K562 (cell line): ENCODE data around the gene PRICKLE2. TPM values are rescaled to one million over a fixed set of nuclear protein-coding genes. Genes with fewer than 3 reads are reported as not detected.

Experiments
- ATAC-seq: fragments of 200-7000 bp; cut with Tn5 transposase; 3 replicates; pipeline ENCODE4 v1.9.1; 2020; ENCODE audit warnings: moderate library complexity
- BruUV-seq: library from RNA; stranded (reverse); fragments of 400-500 nt; replicated peaks from 2 replicates; lab custom pipeline; 2021; lab: Mats Ljungman, UMichigan
- CTCF ChIA-PET: fragments of 300-600 bp; formaldehyde crosslinking; extraction: SDS; loops from one replicate; lab custom pipeline; 2021; ENCODE audit warnings: low intra/inter-chr PET ratio; lab: Yijun Ruan, JAX
- POLR2A ChIA-PET: fragments of 300-600, 350-650 bp; sonication (Branson Sonifier 250); formaldehyde crosslinking; extraction: SDS; loops from one replicate; lab custom pipeline; 2021; ENCODE audit warnings: antibody characterized with exemption, inconsistent platforms; lab: Yijun Ruan, JAX
- DNase-seq, 4 experiments: peaks; one replicate each; pipeline versions ENCODE4 v3.0.0 to v3.0.0-alpha.2; 2011 to 2018; ENCODE audit warnings: low spot score in 3 of 4, mixed read lengths in 3 of 4; ENCODE audit errors: extremely low read depth in 1 of 4
- FAIRE-seq: peaks from 2 replicates; lab custom pipeline; 2011; peaks lifted over from hg19 to GRCh38; lab: Jason Lieb, UNC
- H2AFZ ChIP-seq: 2 replicates; pipeline ENCODE4 v1.6.0; 2011; ENCODE audit warnings: low read depth, low read length, control low read depth, inconsistent platforms
- H3K27ac ChIP-seq: fragments of 200-600 bp; 3 replicates; pipeline ENCODE4 v1.8.0; 2011; ENCODE audit warnings: low read depth, mild to moderate bottlenecking, control low read depth, inconsistent platforms, low read length, moderate library complexity, mixed read lengths; ENCODE audit errors: extremely low read depth
- H3K27me3 ChIP-seq, 2 experiments: fragments of 300-600 bp in 1 of 2; 2 replicates in 1 of 2; 3 replicates in 1 of 2; pipeline versions ENCODE4 v1.6.0 to v1.8.0; 2011; ENCODE audit warnings: inconsistent platforms in 2 of 2, low read length in 2 of 2, mild to moderate bottlenecking in 1 of 2, mixed read lengths in 1 of 2, moderate library complexity in 1 of 2; ENCODE audit not compliant: control insufficient read depth in 2 of 2, insufficient read depth in 2 of 2
- H3K36me3 ChIP-seq: fragments of 300-600 bp; 3 replicates; pipeline ENCODE4 v1.8.0; 2011; ENCODE audit warnings: mild to moderate bottlenecking, low read length, inconsistent platforms; ENCODE audit not compliant: control insufficient read depth, insufficient read depth
- H3K4me1 ChIP-seq, 2 experiments: fragments of 200-600 bp in 1 of 2; replicated peaks in 1 of 2; 2 replicates in 1 of 2; 3 replicates in 1 of 2; pipeline versions ENCODE4 v1.5.1 to v1.8.0; 2011; ENCODE audit warnings: inconsistent platforms in 2 of 2, low read length in 2 of 2, mild to moderate bottlenecking in 1 of 2, mixed read lengths in 1 of 2, moderate library complexity in 1 of 2; ENCODE audit not compliant: control insufficient read depth in 2 of 2, insufficient read depth in 2 of 2
- H3K4me2 ChIP-seq: 2 replicates; pipeline ENCODE4 v1.6.1; 2011; ENCODE audit warnings: low read length, control low read depth, inconsistent platforms, mixed read lengths; ENCODE audit not compliant: insufficient read depth
- H3K4me3 ChIP-seq: fragments of 200-600 bp; sonication (generic), shearing (Covaris generic); 2 replicates; pipeline ENCODE4 v1.5.1; 2016; ENCODE audit warnings: control low read depth, inconsistent platforms
- H3K79me2 ChIP-seq: fragments of 200-600 bp; 3 replicates; pipeline ENCODE4 v1.8.0; 2011; ENCODE audit warnings: low read length, inconsistent platforms; ENCODE audit not compliant: control insufficient read depth, insufficient read depth
- H3K9ac ChIP-seq, 2 experiments: 2 replicates each; pipeline versions ENCODE4 v1.6.0 to v1.6.1; 2011; ENCODE audit warnings: low read depth in 2 of 2, low read length in 2 of 2, control low read depth in 1 of 2, inconsistent platforms in 1 of 2, mild to moderate bottlenecking in 1 of 2, mixed read lengths in 1 of 2; ENCODE audit not compliant: insufficient read depth in 1 of 2
- H3K9me1 ChIP-seq: one replicate; pipeline ENCODE4 v1.6.0; 2011; ENCODE audit warnings: inconsistent platforms, mild to moderate bottlenecking, low read length, moderate library complexity; ENCODE audit not compliant: control insufficient read depth, insufficient read depth
- H3K9me3 ChIP-seq: replicated peaks from 2 replicates; pipeline ENCODE4 v1.5.1; 2011; ENCODE audit warnings: low read depth, low read length, inconsistent platforms; ENCODE audit not compliant: control insufficient read depth, insufficient read depth
- H4K20me1 ChIP-seq: replicated peaks from 2 replicates; pipeline ENCODE4 v1.6.1; 2011; ENCODE audit warnings: low read length, inconsistent platforms, mixed read lengths; ENCODE audit not compliant: control insufficient read depth, insufficient read depth
- ATF6 ChIP-seq: sonication (generic); formaldehyde crosslinking; IDR thresholded peaks from 2 replicates; pipeline ENCODE4 v1.4.0; 2020; ENCODE audit warnings: mild to moderate bottlenecking, missing genetic modification reagents
- C11orf30 ChIP-seq: fragments of 450-650 bp; IDR thresholded peaks from 2 replicates; pipeline ENCODE4 v1.6.1; 2016; ENCODE audit warnings: low read depth, mild to moderate bottlenecking
- FOXA1 ChIP-seq: fragments of 450-650 bp; IDR thresholded peaks from 2 replicates; pipeline ENCODE4 v1.6.1; 2016; ENCODE audit warnings: mild to moderate bottlenecking, borderline replicate concordance
- GABPB1 ChIP-seq: sonication (generic); formaldehyde crosslinking; IDR thresholded peaks from 2 replicates; pipeline ENCODE4 v1.8.0; 2022; ENCODE audit warnings: mild to moderate bottlenecking, missing genetic modification reagents
- HDAC3 ChIP-seq: fragments of 450-650 bp; IDR thresholded peaks from 2 replicates; pipeline ENCODE4 v1.6.1; 2018; ENCODE audit warnings: borderline replicate concordance, mild to moderate bottlenecking, moderate library complexity; ENCODE audit not compliant: partially characterized antibody
- MAZ ChIP-seq, 2 experiments: fragments of 450-650 bp in 1 of 2; sonication (generic) in 1 of 2; formaldehyde crosslinking; IDR thresholded peaks in 1 of 2; conservative IDR thresholded peaks in 1 of 2; 2 replicates each; pipeline versions ENCODE4 v1.4.0 to v1.5.0; 2020; ENCODE audit warnings: mild to moderate bottlenecking in 1 of 2, missing genetic modification reagents in 1 of 2
- MEF2A ChIP-seq: IDR thresholded peaks from 2 replicates; pipeline ENCODE4 v1.6.1; 2011; ENCODE audit warnings: low read depth, mild to moderate bottlenecking, low read length, moderate library complexity; ENCODE audit not compliant: control insufficient read depth
- NR2C1 ChIP-seq, 2 experiments: fragments of 450-650 bp; IDR thresholded peaks; 2 replicates each; pipeline ENCODE4 v1.6.1; 2017; ENCODE audit warnings: mild to moderate bottlenecking in 2 of 2, antibody characterized with exemption in 1 of 2, inconsistent platforms in 1 of 2, missing compliant biosample characterization in 1 of 2, missing genetic modification characterization in 1 of 2
- PATZ1 ChIP-seq: fragments of 250-450 bp; sonication (Bioruptor Pico); IDR thresholded peaks from 2 replicates; pipeline ENCODE4 v1.5.0; 2020; ENCODE audit warnings: mild to moderate bottlenecking, borderline replicate concordance
- SAP30 ChIP-seq: fragments of 200-600 bp; sonication (generic); IDR thresholded peaks from 2 replicates; pipeline ENCODE4 v1.6.1; 2012; ENCODE audit warnings: borderline replicate concordance, low read depth, mild to moderate bottlenecking, moderate library complexity, low read length, control low read depth, inconsistent platforms; ENCODE audit not compliant: insufficient read depth, poor library complexity, severe bottlenecking
- ZC3H11A ChIP-seq: IDR thresholded peaks from 2 replicates; pipeline ENCODE4 v1.6.1; 2012; ENCODE audit warnings: low read depth, low read length, improper control_type of control experiment
- WGBS: fragments of 100-300 bp; shearing (Covaris generic); methylation state at CpG from one replicate; pipeline ENCODE4 v1.1.6; 2016; ENCODE audit warnings: low coverage, mixed read lengths; ENCODE audit not compliant: insufficient coverage; ENCODE audit errors: missing lambda C conversion rate; 5-methylcytosine and 5-hydroxymethylcytosine counted together
- in situ Hi-C: fragments of 300-500 bp; cut with MboI; formaldehyde crosslinking; loops from 4 replicates; pipeline ENCODE4 v1.15.0; 2018; ENCODE audit warnings: inconsistent platforms, mixed read lengths
- intact Hi-C: fragments of 100-400 bp; cut with micrococcal nuclease; formaldehyde crosslinking; loops from 2 replicates; pipeline ENCODE4 v1.14.2; 2022
- polyA plus RNA-seq, 8 experiments: library from polyadenylated mRNA; depleted of rRNA in 4 of 8; stranded (reverse) in 5 of 8; unstranded in 3 of 8; fragments of >200 nt; fragmentation: Nextera tagmentation in 2 of 8; fragmentation: Illumina TruSeq in 1 of 8; extraction: Ambion mirVana in 2 of 8; extraction: Trizol in 1 of 8; gene quantifications; 2 replicates each; pipeline versions ENCODE4 v1.2.1 to v1.2.3, GENCODE V29; 2011 to 2014; ENCODE audit warnings: inconsistent platforms in 1 of 8, missing spikeins in 1 of 8
- total RNA-seq, 7 experiments: library from RNA; depleted of rRNA in 6 of 7; stranded (reverse); fragments of >200 nt in 6 of 7; fragmentation: Illumina TruSeq in 2 of 7; extraction: Trizol in 2 of 7; gene quantifications; 2 replicates each; pipeline versions ENCODE4 v1.2.1 to v1.2.3, GENCODE V29; 2011 to 2021; ENCODE audit warnings: low replicate concordance in 1 of 7

PRICKLE2 gene
- total and polyA plus RNA-seq, 9 of the 15 experiments (the other 6 are each of a cell fraction or from before 2014, with no cell fraction given), result 0.07 to 0.09 TPM; not detected in 7

GRCh38 chr3:64117483-64117882, 107.8 kb downstream of the PRICKLE2 start:
- Histone ChIP-seq H2AFZ (no peak overlapping the region), H3K4me3 (no peak overlapping the region), H3K36me3 (no peaks in the 10 kb centered on the region), H3K4me1 (no peaks in the 10 kb centered on the region), H3K79me2 (no peaks in the 10 kb centered on the region), H4K20me1 (no peaks in the 10 kb centered on the region), H3K9me3 (no peaks in the 10 kb centered on the region), H3K27me3 (no peaks in the 10 kb centered on the region), H3K9ac (no peak overlapping the region), H3K27ac (no peak overlapping the region), H3K4me2 (no peak overlapping the region), H3K9me1 (no peaks in the 10 kb centered on the region)
- TF ChIP-seq MAZ (CRISPR knock-in tag; conservative IDR thresholded peaks at IDR 0.05 in 1 of 2, IDR thresholded peaks at IDR 0.05 in 1 of 2), result no peak
- TF ChIP-seq GABPB1 (CRISPR knock-in tag), result no peak
- TF ChIP-seq PATZ1 (CRISPR knock-in tag), result no peak
- TF ChIP-seq ZC3H11A, result no peak
- TF ChIP-seq FOXA1, result no peak
- TF ChIP-seq C11orf30, result no peak
- TF ChIP-seq HDAC3, result no peak
- no peak for TF ChIP-seq SAP30
- no peak for TF ChIP-seq NR2C1 (IDR thresholded peaks at IDR 0.05)
- no peak for TF ChIP-seq NR2C1 (tag; IDR thresholded peaks at IDR 0.05)
- no peak for TF ChIP-seq ATF6
- no peak for TF ChIP-seq MEF2A
- BruUV-seq, result no TSS peak
- CTCF ChIA-PET, result no interaction called here
- no peak for FAIRE-seq
- POLR2A ChIA-PET, result no interaction called here
- no peak for DNase-seq
- 0% methylated on average over 1 of the region's 1 CpG for WGBS
- ATAC-seq, result no peak
- intact Hi-C loops, result no loop called here
- in situ Hi-C loops, result no loop called here
